ENCODE measurements around the gene ATG13. TPM values are rescaled to one million over a fixed set of nuclear protein-coding genes. Genes with fewer than 3 reads are reported as not detected.

Gene ATG13
- total RNA-seq, 1 experiment from 2014 or later, result 93.3 TPM

DNA sequence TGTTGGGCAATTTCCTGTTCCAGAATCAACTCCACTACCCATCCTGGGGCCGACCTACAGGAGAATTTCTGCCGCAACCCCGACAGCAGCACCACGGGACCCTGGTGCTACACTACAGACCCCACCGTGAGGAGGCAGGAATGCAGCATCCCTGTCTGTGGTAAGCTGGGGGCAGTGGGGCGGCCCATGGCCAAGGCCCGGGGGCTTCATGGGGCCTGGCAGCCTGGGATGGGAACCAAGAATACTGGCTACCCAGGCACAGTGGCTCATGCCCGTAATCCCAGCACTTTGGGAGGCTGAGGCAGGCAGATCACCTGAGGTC is 106.0 kb downstream of the ATG13 start:
- no peak for DNase-seq (ENCODE audit: low spot score)

- no peak for DNase-seq (ENCODE audit: low spot score)
Observed at GRCh38 chr11:46724088-46724487, 106.7 kb downstream of the ATG13 start.

Other genes starting within 250 kb of the ATG13 start
- 8.9 and 13.3 TPM in 2 replicates for gene MDK, start 235.9 kb upstream of the ATG13 start, total RNA-seq (2014; rRNA removed; shearing (Covaris generic))
- gene CHRM4, start 225.8 kb upstream of the ATG13 start, total RNA-seq (2014; rRNA removed; shearing (Covaris generic)), result 4.0 and 5.5 TPM in 2 replicates
- gene AMBRA1, start 23.5 kb upstream of the ATG13 start, total RNA-seq (2014; rRNA removed; shearing (Covaris generic)), result 27.3 and 44.3 TPM in 2 replicates
- 5.2 and 7.4 TPM in 2 replicates for gene HARBI1, start 326 bp upstream of the ATG13 start, total RNA-seq (2014; rRNA removed; shearing (Covaris generic))
- 44.0 and 47.6 TPM in 2 replicates for gene ARHGAP1, start 83.1 kb downstream of the ATG13 start, total RNA-seq (2014; rRNA removed; shearing (Covaris generic))
- 7.9 and 14.2 TPM in 2 replicates for gene ZNF408, start 83.5 kb downstream of the ATG13 start, total RNA-seq (2014; rRNA removed; shearing (Covaris generic))
- gene F2, start 101.7 kb downstream of the ATG13 start, total RNA-seq (2014; rRNA removed; shearing (Covaris generic)), result not detected in 2 replicates
- 121 and 155 TPM in 2 replicates for gene CKAP5, start 228.7 kb downstream of the ATG13 start, total RNA-seq (2014; rRNA removed; shearing (Covaris generic))